Right lobe of liver (tissue), 4 donors: ENCODE data around the gene KIFC3.

Experiments used
- POLR2A ChIP-seq: fragments of 450-650 bp; IDR thresholded peaks from one replicate; pipeline ENCODE4 v1.6.1; 2017; ENCODE audit warnings: antibody characterized with exemption, mild to moderate bottlenecking
- TF ChIP-seq, protein P1 (sequence below), 4 donors: fragments of 200-600 bp in 3 of 4; fragments of 450-650 bp in 1 of 4; IDR thresholded peaks; one replicate each; pipeline versions ENCODE4 v1.5.1 to v1.8.0; 2016 to 2022; ENCODE audit warnings: antibody characterized with exemption in 4 of 4, mild to moderate bottlenecking in 2 of 4
- donor health status: DM: no; HTN: no; CAD: no.
- donor health status: DM: no; HTN: no; CAD: no.
- donor health status: DM: no; HTN: yes; CAD: no.

DNA sequence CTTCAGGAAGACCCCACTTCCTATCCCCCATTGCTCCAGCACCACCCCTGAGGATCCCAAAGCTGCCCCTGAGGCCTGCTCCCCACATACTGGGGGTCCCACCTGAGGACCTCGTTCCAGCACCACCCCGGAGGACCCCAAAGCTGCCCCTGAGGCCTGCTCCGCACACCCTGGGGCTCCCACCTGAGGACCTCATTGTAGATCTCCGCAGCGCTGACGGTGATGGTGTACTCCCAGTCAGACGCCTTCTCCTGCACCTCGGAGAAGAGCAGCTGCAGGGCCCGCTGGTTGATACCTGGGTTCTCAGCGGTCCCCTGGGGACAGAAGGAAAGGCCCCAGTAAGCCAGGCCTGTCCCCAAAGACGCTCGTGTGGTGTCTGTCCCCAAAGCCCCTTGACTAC is 40.3 kb downstream of the KIFC3 start:
- TF ChIP-seq, protein P1, sequence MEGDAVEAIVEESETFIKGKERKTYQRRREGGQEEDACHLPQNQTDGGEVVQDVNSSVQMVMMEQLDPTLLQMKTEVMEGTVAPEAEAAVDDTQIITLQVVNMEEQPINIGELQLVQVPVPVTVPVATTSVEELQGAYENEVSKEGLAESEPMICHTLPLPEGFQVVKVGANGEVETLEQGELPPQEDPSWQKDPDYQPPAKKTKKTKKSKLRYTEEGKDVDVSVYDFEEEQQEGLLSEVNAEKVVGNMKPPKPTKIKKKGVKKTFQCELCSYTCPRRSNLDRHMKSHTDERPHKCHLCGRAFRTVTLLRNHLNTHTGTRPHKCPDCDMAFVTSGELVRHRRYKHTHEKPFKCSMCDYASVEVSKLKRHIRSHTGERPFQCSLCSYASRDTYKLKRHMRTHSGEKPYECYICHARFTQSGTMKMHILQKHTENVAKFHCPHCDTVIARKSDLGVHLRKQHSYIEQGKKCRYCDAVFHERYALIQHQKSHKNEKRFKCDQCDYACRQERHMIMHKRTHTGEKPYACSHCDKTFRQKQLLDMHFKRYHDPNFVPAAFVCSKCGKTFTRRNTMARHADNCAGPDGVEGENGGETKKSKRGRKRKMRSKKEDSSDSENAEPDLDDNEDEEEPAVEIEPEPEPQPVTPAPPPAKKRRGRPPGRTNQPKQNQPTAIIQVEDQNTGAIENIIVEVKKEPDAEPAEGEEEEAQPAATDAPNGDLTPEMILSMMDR (IDR thresholded peaks at IDR 0.05) = no peak
- TF ChIP-seq POLR2A = no peak
